Effector CD4-positive, alpha-beta T cell (primary cell): ENCODE measurements around the gene ZFPL1.
"Not testable (repeated sequence)": the region's sequence is repeated elsewhere in the genome, so short reads cannot be mapped to it uniquely, and the experiment has no call there.

Source experiments
- DNase-seq: peaks from one replicate; pipeline ENCODE4 v3.0.0-alpha.2; 2020

ZFPL1 gene

DNA sequence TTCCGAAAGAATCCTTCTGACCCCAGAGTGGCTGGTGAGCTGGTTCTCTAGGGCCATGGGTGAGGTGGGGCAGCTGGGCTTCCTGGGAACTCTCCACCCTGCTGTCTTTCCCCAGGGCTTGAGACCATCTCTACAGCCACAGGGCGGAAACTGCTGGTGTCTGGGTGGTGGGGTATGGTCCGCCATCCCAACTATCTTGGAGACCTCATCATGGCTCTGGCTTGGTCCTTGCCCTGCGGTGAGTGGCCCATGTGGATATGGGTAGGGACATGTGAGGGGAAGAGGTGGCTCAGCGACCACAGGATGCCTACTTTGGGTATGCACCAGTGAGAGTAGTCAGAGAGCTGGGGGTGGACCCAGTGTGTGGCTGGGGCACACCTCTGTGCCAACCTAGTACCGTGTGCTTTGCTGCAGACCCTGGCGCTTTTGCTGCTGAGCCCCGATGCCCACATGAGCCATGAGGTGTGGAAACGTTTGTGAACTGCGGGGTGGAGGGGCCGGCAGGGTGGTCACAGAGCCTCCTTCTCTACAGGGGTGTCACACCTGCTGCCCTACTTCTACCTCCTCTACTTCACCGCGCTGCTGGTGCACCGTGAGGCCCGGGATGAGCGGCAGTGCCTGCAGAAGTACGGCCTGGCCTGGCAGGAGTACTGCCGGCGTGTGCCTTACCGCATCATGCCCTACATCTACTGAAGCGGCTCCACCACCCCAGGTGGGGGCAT, 31.5 kb downstream of the ZFPL1 start:
- DNase-seq, result no peak

- DNase-seq, result peak; percentile 46
Observed at GRCh38 chr11:65116370-65117205, 32.6 kb downstream of the ZFPL1 start.

DNA sequence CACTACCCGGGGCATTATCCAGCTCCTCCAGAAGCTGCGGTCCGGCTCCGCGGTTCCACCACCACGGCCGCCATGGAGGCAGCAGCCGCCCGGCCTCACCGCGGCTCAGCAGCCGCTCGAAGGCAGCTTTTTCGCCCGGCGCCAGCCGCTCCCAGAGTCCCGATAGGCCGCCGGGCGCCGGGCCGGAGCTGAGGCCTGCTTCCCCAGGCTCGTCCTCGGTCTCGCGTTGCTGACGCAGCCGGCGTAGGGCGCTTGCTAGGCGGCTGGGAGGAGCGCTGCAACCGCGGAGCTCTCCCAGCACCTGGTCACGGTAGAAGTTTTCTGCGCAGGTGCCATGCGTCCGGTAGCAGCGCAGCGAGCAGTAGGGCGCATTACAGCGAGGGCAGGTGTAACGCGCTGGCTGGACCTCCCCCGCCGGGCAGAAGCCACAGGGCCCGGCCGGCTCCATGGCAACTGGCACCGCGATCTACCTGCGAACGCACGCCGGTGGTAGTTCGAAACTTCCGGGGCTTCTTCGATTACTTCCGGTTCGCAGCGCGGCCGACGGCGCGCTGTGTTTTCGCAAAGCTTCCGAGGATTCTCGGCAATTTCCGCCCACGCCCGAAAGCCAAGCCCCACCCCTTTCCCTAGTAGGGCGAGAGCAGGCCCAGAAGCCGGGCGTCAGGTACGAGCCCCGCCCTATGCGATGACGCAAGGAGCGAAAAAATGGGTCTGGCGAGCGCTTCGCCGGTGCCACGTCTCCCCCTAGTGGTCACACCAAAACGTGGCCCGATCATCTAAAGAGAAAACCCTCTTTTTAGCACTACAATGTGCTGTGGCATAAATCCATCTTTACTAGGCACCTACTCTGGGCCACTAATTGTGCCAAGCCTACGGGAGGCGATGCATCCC, 33.4 kb downstream of the ZFPL1 start, which contains the start of gene ZNHIT2:
TSS of gene ZNHIT2 (minus strand) at position 496 of the 891 bp plus-strand sequence. CDS start at position 448, 48 bp downstream.
- peak; percentile 100 for DNase-seq

DNA sequence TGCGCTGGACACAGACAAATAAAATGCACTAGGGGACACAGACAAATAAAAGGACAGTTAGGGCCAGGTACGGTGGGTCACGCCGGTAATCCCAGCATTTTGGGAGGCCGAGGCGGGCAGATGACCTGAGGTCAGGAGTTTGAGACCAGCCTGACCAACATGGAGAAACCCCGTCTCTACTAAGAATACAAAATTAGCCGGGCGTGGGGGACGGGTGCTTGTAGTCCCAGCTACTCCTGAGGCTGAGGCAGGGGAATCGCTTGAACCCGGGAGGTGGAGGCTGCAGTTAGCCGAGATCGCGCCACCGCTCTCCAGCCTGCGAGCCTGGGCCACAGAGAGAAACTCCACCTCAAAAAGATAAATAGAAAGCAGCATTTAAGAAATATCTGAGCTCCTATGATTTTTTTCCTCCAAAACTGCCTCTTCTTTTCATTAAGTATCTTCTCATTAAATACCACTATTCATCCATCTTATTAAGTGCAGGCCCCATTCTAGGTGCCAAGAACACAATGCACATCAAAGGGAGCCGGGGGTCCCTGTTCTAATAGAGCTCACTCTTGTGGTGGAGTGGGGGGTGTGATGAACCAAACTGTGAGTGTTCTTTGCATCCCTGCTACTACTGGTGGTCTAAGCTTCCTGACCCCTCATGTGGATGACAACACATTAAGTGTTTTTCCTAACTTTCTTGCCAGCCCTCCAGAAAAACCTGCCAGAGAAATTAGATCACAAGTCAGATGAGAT, 34.2 kb downstream of the ZFPL1 start:
- no peak for DNase-seq

DNA sequence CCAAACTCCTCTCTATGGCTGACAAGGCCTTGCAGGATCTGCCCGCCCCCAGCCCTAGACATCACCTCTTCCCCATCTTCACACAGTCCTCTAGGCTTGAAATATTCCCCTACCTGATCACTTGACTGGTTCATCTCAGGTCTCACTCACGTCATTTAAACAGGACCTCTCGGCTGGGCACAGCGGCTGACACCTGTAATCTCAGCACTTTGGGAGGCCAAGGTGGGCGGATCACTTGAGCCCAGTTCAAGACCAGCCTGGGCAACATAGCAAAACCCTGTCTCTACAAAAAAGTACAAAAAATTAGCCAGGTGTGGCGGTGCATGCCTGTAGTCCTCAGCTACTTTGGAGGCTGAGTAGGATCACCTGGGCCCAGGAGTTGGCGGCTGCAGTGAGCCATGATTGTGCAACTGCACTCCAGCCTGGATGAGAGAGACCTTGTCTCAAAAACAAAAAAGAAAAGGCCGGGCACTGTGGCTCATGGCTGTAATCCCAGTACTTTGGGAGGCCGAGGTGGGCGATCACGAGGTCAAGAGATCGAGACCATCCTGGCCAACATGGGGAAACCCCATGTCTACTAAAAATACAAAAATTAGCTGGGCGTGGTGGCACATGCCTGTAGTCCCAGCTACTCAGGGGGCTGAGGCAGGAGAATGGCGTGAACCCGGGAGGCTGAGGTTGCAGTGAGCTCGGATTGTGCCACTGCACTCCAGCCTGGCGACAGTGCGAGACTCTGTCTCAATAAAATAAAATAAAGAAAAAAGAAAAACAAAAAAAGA, 35.1 kb downstream of the ZFPL1 start:
- DNase-seq, result not testable (repeated sequence)

DNA sequence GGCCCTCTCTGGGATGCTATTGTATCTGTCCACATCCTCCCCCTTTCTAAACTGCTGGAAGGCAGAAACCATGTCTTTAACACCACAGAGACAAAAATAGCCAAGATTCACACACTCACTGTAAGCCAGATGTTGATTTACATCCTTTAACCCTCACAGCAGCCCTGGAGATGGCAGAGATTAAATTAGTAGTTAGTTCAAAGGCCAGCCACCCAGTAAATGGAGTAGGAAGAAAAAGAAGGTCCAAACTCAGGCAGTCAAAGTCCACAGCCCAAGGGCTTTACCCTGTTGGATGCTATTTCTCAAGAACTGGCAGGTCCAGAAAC, 35.6 kb downstream of the ZFPL1 start:
- no peak for DNase-seq

GRCh38 chr11:65120831-65121230, 36.8 kb downstream of the ZFPL1 start:
- DNase-seq, result no peak

GRCh38 chr11:65121447-65121864, 37.4 kb downstream of the ZFPL1 start:
- no peak for DNase-seq

DNA sequence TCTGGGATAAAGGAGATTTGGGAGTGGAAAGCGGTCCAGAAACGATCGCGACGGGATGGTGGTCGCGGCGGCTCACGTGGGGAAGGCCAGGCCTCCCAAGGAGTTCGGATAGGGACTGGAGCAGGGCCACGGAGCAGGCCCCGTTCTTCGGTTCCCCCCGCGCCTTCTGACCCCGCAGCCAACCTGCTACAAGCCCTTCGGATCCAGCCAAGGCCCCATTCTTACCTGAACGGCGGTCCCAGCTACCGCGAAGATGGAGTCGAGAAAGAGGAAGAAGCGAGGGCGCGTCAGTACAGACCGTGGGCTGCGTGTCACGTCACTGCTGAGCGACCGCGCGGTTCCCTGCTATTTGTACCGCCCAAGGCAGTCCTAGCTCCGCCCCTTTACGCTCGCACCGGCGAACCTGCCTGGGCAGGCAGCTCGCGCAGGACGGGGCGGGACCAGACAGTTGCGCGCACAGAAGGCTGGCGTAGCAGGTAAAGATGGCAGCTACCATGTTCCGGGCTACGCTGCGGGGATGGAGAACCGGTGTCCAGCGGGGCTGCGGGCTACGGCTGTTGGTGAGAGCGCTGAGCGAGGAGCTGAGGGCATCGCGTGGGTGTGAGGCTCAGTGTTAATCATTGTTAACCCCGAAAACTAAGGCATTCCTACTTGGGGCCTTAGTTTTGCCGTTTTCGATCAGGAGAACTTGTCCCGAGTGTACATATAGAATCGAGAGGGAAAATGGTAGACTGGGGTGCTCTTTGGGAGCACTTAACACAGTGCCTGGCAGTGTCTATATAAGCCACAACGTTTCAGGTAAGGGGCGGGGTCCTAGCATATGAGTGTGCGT, 38.1 kb downstream of the ZFPL1 start, which contains the start of the genes FAU and MRPL49:
TSS of gene FAU (minus strand) at position 270 of the 832 bp plus-strand sequence. CDS start 321 bp downstream, outside the sequence.
TSS of gene MRPL49 (plus strand) at position 457 of the 832 bp plus-strand sequence. CDS start at position 483, 26 bp downstream.
- peak; percentile 99 for DNase-seq

GRCh38 chr11:65124480-65125196, 40.6 kb downstream of the ZFPL1 start:
- no peak for DNase-seq

DNA sequence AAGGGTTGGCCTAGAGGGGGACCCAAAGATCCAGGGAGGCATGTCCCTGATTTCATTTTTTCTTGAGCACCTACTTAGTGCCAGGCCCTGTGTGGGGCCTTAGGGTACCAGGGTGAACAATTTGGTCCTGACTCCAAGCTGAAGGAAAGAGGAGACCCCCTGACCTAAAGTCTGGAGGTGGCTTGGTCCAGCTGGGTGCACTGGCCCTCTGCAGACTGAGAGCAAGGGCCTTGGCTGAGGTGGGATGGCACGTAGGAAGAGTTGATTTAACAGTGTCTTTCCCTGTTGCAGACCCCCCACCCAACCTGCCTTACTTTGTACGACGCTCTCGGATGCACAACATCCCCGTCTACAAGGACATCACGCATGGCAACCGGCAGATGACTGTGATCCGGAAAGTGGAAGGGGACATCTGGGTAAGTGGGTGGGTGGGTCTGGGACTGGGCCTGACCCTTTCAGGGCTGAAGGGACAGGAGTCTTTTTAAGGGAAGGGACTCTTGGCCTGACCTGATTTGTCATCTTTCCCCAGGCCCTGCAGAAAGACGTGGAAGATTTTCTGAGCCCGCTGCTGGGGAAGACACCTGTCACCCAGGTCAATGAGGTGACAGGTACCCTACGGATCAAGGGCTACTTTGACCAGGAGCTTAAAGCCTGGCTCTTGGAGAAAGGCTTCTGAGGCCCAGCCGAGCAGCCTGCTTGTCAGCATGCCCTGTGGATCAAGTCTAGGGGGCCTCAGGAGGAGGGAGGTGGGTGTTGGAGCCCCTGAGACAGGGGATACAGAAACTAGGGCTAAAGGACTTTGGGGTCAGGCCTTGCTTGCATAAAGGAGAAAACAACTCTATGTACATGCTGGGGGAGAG, 41.4 kb downstream of the ZFPL1 start:
- no peak for DNase-seq

GRCh38 chr11:65126624-65127274, 42.7 kb downstream of the ZFPL1 start:
- no peak for DNase-seq

DNA sequence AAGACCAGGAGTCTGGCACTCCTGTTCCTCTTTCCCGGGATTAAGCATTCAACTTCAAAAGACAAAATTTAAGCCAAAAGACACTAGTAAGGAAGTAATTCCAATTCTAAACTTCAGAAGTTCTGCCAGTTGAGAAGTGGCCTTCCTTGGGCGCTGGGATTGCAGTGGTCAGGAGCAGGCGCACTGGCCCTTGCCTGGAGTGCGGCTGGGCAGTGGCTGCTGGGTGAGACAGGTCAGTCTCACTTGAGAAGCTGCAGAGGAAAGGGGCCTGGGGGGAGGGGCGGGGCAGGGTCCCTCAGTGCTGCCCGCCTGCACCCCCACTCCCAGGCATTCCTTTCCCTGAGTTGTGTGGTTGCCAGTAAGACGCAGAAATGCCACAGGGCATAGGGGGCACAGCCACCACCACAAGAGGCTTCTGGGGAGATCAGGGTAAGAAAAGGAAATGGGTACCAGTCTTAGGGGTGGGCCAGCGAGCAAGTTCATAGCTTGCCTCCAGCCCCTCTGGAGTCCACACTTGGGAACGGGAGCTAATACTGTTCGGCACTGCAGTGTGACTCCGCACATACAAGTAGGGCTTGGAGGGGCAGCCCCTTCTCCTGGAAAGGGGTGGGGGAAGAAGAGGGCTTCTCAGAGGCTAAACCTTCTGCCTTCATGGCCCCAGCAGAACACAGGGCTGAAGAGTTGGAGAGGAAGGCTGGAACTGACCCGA, 43.6 kb downstream of the ZFPL1 start:
- DNase-seq, result no peak

DNA sequence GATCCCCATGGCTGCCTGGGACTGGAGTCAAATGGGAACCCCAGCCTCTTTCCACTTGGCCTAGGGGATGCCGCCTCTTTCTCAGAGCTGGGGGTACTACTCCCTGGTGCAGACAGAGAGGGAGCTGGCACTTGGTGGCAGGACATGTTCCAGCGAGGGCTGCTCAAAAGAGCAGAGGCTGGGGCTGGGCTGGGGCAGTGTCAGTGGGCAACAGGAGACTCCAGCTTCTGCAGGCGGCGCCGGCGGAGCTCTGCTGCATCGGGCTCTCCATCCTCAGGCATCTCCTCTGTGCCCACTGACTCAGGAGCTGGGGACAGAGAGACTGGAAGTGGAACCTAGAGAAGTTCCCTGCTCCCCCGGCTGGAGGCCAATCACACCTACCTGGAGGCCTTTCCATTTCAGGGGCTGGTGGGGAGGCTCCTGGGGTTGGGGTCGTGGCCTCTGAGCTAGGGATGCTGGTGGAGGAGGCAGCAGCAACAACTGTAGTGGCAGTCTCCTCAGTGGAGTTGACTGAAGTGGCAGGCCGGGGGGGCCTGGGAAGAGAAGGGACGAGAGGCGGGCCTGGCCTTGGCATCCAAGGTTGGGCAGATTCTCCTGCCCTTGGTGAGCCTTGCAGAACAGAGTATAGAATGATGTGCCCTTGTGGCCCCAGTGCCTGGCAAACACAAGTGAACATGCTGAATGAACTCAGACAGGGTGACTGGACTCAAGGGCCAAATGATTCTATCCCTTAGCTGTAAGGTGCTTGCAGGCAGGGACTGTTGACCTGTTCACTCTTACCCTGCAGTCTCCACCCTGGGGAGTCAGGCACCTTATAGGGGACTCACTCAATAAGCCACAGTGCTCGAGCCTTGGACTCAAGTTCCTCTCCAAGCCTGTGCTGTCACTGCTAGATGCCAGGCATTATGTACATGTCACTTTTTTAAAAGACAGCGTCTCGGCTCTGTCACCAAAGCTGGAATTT, 44.4 kb downstream of the ZFPL1 start:
- no peak for DNase-seq

GRCh38 chr11:65129649-65130441, 45.8 kb downstream of the ZFPL1 start:
- no peak for DNase-seq
